Nephron (organoid): Measurements from ENCODE around the gene ZNF341.

Source experiments
- H3K27ac Mint-ChIP-seq, 3 experiments: 2 replicates each; pipeline ENCODE4 v1.8.0; 2020; ENCODE audit warnings: mixed read lengths in 3 of 3, mild to moderate bottlenecking in 2 of 3, moderate library complexity in 1 of 3
- H3K27me3 Mint-ChIP-seq: 2 replicates; pipeline ENCODE4 v1.8.0; 2021; ENCODE audit warnings: low read depth, mild to moderate bottlenecking, moderate library complexity, mixed read lengths
- H3K36me3 Mint-ChIP-seq: 2 replicates; pipeline ENCODE4 v1.8.0; 2020; ENCODE audit warnings: low read depth, mixed read lengths
- H3K4me1 Mint-ChIP-seq: 2 replicates; pipeline ENCODE4 v1.8.0; 2020; ENCODE audit warnings: mixed read lengths
- H3K4me3 Mint-ChIP-seq, 3 experiments: 2 replicates each; pipeline ENCODE4 v1.8.0; 2020; ENCODE audit warnings: mild to moderate bottlenecking in 3 of 3, mixed read lengths in 3 of 3, moderate library complexity in 2 of 3
- H3K9me3 Mint-ChIP-seq: 2 replicates; pipeline ENCODE4 v1.8.0; 2020; ENCODE audit warnings: mixed read lengths
- TF ChIP-seq, protein P1 (sequence below), 3 experiments: fragments of 200-600 bp; sonication (generic); IDR thresholded peaks; one replicate each; pipeline ENCODE4 v1.5.0; 2021; ENCODE audit warnings: antibody characterized with exemption in 3 of 3; ENCODE audit not compliant: unreplicated experiment in 3 of 3

Gene ZNF341

DNA sequence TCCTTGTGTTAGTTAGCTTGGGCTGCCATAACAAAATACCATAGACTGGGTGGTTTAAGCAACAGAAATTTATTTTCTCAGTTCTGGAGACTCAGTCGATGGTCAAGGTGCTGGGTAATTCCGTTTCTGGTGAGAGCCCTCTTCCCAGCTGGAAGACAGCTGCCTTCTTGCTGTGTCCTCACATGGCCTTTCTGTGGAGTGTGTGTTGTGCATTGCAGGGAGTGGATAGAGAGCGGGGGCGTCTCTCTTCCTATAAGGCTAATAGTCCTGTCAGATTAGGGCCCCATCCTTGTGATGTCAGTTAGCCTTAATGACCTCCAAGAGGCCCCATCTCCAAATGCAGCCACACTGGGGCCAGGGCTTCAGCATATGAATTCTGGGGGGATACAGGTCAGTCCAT is 98.6 kb downstream of the ZNF341 start:
- H3K4me1 Mint-ChIP-seq, result peaks cover 85% of the 10 kb centered on the region
- H3K4me3 Mint-ChIP-seq, result no peak overlapping the region
- no peaks in the 10 kb centered on the region for H3K27me3 Mint-ChIP-seq
- H3K9me3 Mint-ChIP-seq, result no peaks in the 10 kb centered on the region
- TF ChIP-seq, protein P1, sequence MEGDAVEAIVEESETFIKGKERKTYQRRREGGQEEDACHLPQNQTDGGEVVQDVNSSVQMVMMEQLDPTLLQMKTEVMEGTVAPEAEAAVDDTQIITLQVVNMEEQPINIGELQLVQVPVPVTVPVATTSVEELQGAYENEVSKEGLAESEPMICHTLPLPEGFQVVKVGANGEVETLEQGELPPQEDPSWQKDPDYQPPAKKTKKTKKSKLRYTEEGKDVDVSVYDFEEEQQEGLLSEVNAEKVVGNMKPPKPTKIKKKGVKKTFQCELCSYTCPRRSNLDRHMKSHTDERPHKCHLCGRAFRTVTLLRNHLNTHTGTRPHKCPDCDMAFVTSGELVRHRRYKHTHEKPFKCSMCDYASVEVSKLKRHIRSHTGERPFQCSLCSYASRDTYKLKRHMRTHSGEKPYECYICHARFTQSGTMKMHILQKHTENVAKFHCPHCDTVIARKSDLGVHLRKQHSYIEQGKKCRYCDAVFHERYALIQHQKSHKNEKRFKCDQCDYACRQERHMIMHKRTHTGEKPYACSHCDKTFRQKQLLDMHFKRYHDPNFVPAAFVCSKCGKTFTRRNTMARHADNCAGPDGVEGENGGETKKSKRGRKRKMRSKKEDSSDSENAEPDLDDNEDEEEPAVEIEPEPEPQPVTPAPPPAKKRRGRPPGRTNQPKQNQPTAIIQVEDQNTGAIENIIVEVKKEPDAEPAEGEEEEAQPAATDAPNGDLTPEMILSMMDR (IDR thresholded peaks at IDR 0.05; ENCODE audit: unreplicated experiment in 3 of 3), result no peak
- H3K36me3 Mint-ChIP-seq, result peaks cover 13% of the 10 kb centered on the region
- H3K27ac Mint-ChIP-seq, result peak overlapping the region; percentile 90 to 93 (median 92)

DNA sequence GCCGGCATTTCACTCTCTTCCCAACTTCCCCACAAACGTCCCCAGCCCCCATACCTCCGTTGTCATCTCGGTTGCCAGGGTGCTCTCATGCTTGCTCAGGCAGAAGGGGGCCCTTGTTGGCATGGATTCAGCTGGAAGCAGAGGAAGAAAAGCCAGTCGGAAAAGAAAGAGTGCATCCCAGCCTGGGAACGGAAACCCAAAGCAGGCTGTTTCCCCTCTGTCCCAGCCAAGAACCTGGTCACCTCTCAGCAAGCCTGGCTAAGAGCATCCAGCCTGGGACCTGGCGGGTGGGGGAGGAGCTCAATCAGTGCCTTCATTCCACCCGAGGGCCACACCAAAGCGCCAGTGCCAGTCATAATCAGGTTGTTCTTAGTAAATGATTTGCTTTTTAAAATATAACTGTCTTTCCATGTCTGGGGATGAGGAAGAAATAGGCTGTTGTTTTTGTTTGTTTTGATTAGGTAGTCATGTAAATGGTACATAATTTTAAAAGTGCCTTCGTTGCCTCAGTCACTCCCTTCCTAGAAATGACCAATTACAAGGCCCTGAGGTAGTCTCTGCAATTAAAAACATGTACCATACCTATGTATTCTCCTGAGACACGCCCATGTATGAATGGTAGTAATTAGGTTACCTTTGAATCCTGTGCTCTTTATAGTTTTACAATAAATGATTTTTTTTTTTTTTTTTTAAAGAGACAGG is 100.5 kb downstream of the ZNF341 start:
- TF ChIP-seq, protein P1 (IDR thresholded peaks at IDR 0.05; ENCODE audit: unreplicated experiment in 3 of 3), result no peak

DNA sequence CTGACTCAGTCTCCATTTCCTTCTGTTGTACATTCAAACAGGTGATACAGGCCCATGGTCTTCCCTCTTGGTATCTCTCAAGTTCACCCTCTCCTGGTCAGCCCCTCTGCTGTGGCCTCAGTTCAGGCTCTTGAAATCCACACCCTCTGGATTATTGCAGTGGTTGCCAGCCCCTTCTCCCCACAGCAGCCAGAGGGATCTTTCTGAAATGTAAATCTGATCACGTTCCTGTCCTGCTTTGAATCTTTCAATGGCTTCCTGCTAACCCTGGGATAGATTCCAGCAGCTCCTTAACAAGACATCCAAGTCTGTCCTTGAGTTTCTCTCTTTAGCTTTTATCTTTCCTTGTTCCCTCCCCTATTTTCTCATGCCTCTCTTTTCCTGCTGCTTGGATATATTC is 101.5 kb downstream of the ZNF341 start:
- Mint-ChIP-seq H3K4me3 (peak overlapping the region in 2 of 3 experiments; percentile 45 to 50), H3K4me1 (peaks cover 84% of the 10 kb centered on the region), H3K36me3 (peaks cover 21% of the 10 kb centered on the region), H3K9me3 (no peaks in the 10 kb centered on the region), H3K27ac (peak overlapping the region; percentile 81 to 91 (median 87)), H3K27me3 (no peaks in the 10 kb centered on the region)
- TF ChIP-seq, protein P1 (IDR thresholded peaks at IDR 0.05; ENCODE audit: unreplicated experiment in 3 of 3), result no peak

More for the DNA sequence above, 100.5 kb downstream of the ZNF341 start:
- H3K27me3 Mint-ChIP-seq, result no peaks in the 10 kb centered on the region
- peak overlapping the region; percentile 84 to 95 (median 94) for H3K27ac Mint-ChIP-seq
- H3K9me3 Mint-ChIP-seq, result no peaks in the 10 kb centered on the region
- peak overlapping the region; percentile 38 to 71 (median 68) for H3K4me3 Mint-ChIP-seq
- peaks cover 85% of the 10 kb centered on the region for H3K4me1 Mint-ChIP-seq
- H3K36me3 Mint-ChIP-seq, result peaks cover 21% of the 10 kb centered on the region

DNA sequence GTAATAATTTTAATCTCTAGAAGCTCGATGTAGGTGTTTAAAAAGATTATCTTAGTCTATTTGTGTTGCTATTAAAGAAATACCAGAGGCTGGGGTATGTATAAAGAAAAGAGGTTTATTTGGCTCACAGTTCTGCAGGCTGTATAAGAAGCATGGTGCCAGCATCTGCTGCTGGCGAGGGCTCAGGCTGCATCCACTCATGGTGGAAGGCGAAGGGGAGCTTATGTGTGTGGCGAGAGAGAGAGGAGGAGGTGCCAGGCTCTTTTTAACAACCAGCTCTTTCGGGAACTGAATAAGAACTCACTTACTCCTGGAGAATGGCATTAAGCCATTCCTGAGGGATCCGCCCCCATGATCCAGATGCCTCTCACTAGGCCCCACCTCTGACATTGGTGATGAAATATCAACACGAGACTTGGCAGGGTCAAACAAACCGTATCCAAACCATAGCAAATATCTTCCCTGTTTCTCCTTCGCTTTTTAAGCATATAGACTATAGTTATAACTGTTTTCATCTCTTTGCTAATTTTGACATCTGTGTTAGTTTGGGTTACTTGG is 103.9 kb downstream of the ZNF341 start:
- TF ChIP-seq, protein P1 (IDR thresholded peaks at IDR 0.05; ENCODE audit: unreplicated experiment in 3 of 3), result no peak
- H3K4me3 Mint-ChIP-seq, result no peak overlapping the region
- no peaks in the 10 kb centered on the region for H3K9me3 Mint-ChIP-seq
- H3K27ac Mint-ChIP-seq, result peak overlapping the region in 2 of 3 experiments; percentile 11 to 34
- H3K4me1 Mint-ChIP-seq, result peaks cover 73% of the 10 kb centered on the region
- H3K36me3 Mint-ChIP-seq, result peaks cover 21% of the 10 kb centered on the region
- H3K27me3 Mint-ChIP-seq, result no peaks in the 10 kb centered on the region

DNA sequence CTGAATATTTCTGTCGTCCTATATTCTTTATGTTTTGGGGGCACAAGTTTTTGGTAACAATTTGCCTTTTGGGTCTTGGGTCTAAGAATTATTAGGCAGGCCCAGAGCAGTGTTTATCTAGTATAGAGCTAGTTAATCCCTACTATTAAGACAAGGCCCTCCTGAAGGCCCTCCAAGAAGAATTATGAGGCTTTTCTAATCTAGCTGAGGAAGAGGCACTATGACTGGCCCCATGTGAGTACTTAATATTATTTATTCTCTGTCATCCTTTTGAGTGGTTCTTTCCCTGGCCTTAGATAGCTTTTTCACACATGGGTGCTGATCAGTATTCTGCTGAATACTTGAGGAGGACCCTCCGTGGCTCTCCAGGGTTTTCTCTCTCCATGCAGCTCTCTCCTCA is 104.5 kb downstream of the ZNF341 start:
- H3K4me3 Mint-ChIP-seq, result no peak overlapping the region
- H3K36me3 Mint-ChIP-seq, result peaks cover 21% of the 10 kb centered on the region
- no peaks in the 10 kb centered on the region for H3K27me3 Mint-ChIP-seq
- TF ChIP-seq, protein P1 (IDR thresholded peaks at IDR 0.05; ENCODE audit: unreplicated experiment in 3 of 3), result no peak
- H3K4me1 Mint-ChIP-seq, result peaks cover 79% of the 10 kb centered on the region
- no peaks in the 10 kb centered on the region for H3K9me3 Mint-ChIP-seq
- H3K27ac Mint-ChIP-seq, result peak overlapping the region in 2 of 3 experiments; percentile 31 to 34
